Thoracic aorta (tissue), 2 donors: ENCODE data around the gene IGLL5. TPM values are rescaled to one million over a fixed set of nuclear protein-coding genes. Genes with fewer than 3 reads are reported as not detected.

Source experiments
- ATAC-seq: fragments of 150-250 bp; one replicate; pipeline ENCODE4 v1.8.0; 2017; ENCODE audit warnings: low read depth; ENCODE audit not compliant: insufficient number of reproducible peaks, low FRiP score
- DNase-seq: peaks from one replicate; pipeline ENCODE4 v3.0.0-alpha.2; 2020; ENCODE audit warnings: low spot score
- H3K27ac ChIP-seq, 2 donors: fragments of 200-600 bp; sonication (generic); 1 replicate in 1 of 2; 2 replicates in 1 of 2; pipeline ENCODE4 v1.5.1; 2016; ENCODE audit warnings: mild to moderate bottlenecking in 2 of 2, moderate library complexity in 2 of 2
- H3K27me3 ChIP-seq: fragments of 200-600 bp; sonication (generic); replicated peaks from 2 replicates; pipeline ENCODE4 v1.6.0; 2016; ENCODE audit warnings: mild to moderate bottlenecking; ENCODE audit not compliant: insufficient read depth
- H3K36me3 ChIP-seq: fragments of 200-600 bp; sonication (generic); one replicate; pipeline ENCODE4 v1.5.1; 2016
- H3K4me1 ChIP-seq, 2 donors: fragments of 200-600 bp; sonication (generic); 1 replicate in 1 of 2; 2 replicates in 1 of 2; pipeline versions ENCODE4 v1.5.1 to v1.6.0; 2016; ENCODE audit warnings: low read depth in 2 of 2, mild to moderate bottlenecking in 1 of 2; ENCODE audit not compliant: control insufficient read depth in 1 of 2
- H3K4me3 ChIP-seq: fragments of 200-600 bp; sonication (generic); 2 replicates; pipeline ENCODE4 v1.5.1; 2016; ENCODE audit warnings: mild to moderate bottlenecking
- H3K9me3 ChIP-seq: fragments of 200-600 bp; sonication (generic); 2 replicates; pipeline ENCODE4 v1.5.1; 2016
- total RNA-seq, 2 donors: library from RNA; depleted of rRNA; stranded (reverse); fragments of >200 nt; gene quantifications; one replicate each; pipeline versions ENCODE4 v1.1.0 to v1.2.3, GENCODE V29; 2016
- TF ChIP-seq, protein P1 (sequence below): fragments of 200-600 bp; sonication (generic); IDR thresholded peaks from one replicate; pipeline ENCODE4 v1.5.1; 2019; ENCODE audit warnings: antibody characterized with exemption

IGLL5 gene
- total RNA-seq, 2 donors from 2014 or later, result 4.3 TPM; not detected in 1

DNA sequence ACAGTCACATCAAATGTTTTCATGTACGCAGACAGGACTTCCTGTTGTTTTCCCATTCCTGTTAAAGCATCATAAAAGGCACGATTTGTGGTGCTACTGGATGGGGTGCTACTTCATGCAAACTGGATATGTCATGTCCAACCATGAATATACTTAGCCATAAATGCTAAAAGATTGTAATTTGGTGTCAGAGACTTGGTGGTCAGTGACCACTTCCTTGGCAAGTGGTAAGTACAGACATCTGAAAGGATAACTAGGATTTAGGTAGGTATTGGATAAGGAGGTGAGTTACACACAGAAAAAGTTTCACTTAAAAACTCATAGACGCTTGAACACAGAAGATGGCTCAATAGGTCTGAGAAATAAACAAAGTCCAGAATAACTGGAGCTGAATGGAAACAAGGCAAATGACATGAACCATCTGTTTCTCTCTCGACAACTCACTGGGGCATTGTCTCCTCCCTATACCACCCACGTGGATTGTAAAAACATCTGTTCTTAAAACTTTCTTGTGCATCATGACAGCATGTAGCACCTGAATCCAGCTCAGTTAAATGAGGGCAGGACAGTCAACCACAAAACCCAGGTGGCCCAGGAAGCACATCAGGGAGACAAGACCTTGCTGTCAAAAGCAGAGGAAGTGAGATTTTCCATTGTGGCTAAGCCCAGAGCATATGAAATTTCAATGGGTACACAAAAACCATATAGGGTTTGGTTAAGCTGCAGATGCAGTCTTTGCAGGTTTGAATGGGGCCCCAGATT is 22.1 kb upstream of the IGLL5 start:
- no peak for DNase-seq
- ATAC-seq, result no peak
- TF ChIP-seq, protein P1, sequence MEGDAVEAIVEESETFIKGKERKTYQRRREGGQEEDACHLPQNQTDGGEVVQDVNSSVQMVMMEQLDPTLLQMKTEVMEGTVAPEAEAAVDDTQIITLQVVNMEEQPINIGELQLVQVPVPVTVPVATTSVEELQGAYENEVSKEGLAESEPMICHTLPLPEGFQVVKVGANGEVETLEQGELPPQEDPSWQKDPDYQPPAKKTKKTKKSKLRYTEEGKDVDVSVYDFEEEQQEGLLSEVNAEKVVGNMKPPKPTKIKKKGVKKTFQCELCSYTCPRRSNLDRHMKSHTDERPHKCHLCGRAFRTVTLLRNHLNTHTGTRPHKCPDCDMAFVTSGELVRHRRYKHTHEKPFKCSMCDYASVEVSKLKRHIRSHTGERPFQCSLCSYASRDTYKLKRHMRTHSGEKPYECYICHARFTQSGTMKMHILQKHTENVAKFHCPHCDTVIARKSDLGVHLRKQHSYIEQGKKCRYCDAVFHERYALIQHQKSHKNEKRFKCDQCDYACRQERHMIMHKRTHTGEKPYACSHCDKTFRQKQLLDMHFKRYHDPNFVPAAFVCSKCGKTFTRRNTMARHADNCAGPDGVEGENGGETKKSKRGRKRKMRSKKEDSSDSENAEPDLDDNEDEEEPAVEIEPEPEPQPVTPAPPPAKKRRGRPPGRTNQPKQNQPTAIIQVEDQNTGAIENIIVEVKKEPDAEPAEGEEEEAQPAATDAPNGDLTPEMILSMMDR, result no peak
- Histone ChIP-seq H3K27ac (no peak overlapping the region), H3K9me3 (no peaks in the 10 kb centered on the region), H3K27me3 (no peaks in the 10 kb centered on the region), H3K4me3 (no peak overlapping the region), H3K36me3 (no peaks in the 10 kb centered on the region), H3K4me1 (no peaks in the 10 kb centered on the region)

DNA sequence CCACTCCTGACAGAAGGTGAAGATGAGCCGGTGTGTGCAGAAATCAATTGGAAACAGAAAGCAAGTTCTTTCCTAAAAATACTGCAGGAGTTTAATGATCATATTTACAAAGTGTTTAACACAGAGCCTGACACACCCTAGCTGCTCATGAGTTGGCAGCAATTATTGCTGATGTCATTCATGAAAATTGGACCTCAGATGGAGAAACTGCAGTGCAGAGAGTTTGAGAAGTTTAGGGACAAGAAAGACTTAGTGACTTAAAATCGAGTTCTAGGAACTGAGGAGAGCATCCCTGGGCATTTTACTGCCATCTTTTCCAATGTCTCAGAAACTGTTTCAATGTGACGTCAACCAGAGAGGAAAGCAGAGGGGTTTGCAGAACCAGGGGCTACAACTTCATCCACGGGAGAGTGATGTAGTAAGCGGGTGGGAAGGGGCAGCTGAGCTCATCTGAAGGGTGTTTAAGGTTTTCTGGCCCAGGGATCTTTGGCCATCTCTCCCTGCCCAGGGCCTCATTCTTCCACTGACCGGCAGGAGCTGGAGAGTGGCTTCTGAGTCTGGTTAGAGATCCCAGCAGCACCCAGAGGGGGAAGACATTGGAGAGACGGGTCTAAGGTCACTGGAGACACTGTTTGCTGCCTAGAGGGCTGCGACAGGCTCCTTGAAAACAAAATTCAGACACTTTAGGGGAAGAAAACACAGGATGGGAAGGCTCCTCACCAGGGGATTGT is 21.1 kb upstream of the IGLL5 start:
- Histone ChIP-seq H3K9me3 (no peaks in the 10 kb centered on the region), H3K4me1 (no peaks in the 10 kb centered on the region), H3K27ac (no peak overlapping the region), H3K4me3 (no peak overlapping the region), H3K27me3 (no peaks in the 10 kb centered on the region), H3K36me3 (no peaks in the 10 kb centered on the region)
- ATAC-seq, result no peak
- TF ChIP-seq, protein P1, result no peak
- DNase-seq, result no peak

GRCh38 chr22:22867996-22868715 is 19.5 kb upstream of the IGLL5 start:
- Histone ChIP-seq H3K4me3 (no peak overlapping the region), H3K36me3 (no peaks in the 10 kb centered on the region), H3K27ac (no peak overlapping the region), H3K9me3 (no peaks in the 10 kb centered on the region), H3K27me3 (no peaks in the 10 kb centered on the region), H3K4me1 (no peaks in the 10 kb centered on the region)
- ATAC-seq, result no peak
- no peak for DNase-seq
- TF ChIP-seq, protein P1, result no peak

GRCh38 chr22:22870577-22871404 is 16.8 kb upstream of the IGLL5 start:
- TF ChIP-seq, protein P1, result no peak
- H3K27me3 ChIP-seq, result no peaks in the 10 kb centered on the region
- no peaks in the 10 kb centered on the region for H3K36me3 ChIP-seq
- H3K27ac ChIP-seq, result no peak overlapping the region
- no peaks in the 10 kb centered on the region for H3K9me3 ChIP-seq
- ATAC-seq (no peak), DNase-seq (no peak)
- H3K4me1 ChIP-seq, result no peaks in the 10 kb centered on the region
- no peak overlapping the region for H3K4me3 ChIP-seq
